Activated T-helper 1 cell treated with anti-CD3 and anti-CD28 coated beads, Interleukin-2, amount 50 U/mL, for 16 hours (primary cell): Measurements from ENCODE around the gene ELOVL7.
"Not testable (repeated sequence)": the region's sequence is repeated elsewhere in the genome, so short reads cannot be mapped to it uniquely, and the experiment has no call there.

Experiments
- DNase-seq, 2 donors: peaks; one replicate each; pipeline ENCODE4 v3.0.0-alpha.2; 2020; ENCODE audit warnings: low read depth in 1 of 2, low spot score in 1 of 2

The ELOVL7 gene

DNA sequence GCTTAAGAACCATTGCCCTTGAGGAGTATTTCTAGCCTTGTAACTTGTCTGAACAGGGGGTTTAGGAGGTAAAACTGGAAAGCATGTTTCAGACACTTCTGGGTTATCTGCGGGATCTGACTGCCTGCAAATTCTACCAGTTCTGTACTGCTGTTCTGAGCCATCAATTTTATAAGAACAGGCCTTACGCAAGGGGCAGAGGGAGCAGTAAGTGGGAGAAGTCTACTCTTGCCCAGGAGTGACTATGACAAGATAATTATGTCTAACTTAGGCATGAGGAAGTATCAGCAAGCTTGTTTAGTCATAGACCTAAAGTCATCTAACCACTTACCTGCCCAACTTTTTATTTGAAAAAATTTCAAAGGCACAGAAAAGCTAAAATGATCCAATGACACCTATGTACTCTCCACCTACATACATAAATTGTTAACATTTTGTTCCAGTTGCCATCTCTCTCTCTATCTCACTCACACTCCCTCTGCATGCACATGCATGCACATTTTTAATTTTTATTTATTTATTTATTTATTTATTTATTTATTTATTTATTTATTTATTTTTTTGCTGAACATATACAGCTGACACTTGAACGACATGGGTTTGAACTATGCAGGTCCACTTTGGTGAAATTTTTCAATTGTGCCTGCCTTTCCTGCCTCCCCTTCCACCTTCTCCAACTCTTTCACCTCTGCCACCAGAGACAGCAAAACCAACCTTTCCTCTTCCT lies 125.7 kb downstream of the ELOVL7 start:
- DNase-seq = no peak

DNA sequence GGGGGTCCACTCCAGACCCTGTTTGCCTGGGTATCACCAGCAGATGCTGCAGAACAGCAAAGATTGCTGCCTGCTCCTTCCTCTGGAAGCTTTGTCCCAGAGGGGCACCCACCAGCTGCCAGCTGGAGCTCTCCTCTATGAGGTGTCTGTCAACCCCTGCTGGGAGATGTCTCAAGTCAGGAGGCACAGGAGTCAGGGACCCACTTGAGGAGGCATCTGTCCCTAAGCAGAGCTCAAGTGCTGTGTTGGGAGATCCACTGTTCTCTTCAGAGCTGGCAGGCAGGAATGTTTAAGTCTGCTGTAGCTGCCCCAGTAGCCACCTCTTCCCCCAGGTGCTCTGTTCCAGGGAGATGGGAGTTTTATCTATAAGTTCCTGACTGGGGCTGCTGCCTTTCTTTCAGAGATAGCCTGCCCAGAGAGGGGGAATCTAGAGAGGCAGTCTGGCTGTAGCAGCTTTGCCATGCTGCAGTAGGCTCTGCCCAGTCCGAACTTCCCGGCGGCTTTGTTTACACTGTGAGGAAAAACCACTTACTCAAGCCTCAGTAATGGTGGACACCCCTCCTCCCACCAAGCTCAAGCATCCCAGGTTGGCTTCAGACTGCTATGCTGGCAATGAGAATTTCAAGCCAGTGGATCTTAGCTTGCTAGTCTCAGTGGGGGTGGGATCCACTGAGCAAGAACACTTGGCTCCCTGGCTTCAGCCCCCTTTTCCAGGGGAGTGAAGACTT lies 128.7 kb downstream of the ELOVL7 start:
- not testable (repeated sequence) for DNase-seq

DNA sequence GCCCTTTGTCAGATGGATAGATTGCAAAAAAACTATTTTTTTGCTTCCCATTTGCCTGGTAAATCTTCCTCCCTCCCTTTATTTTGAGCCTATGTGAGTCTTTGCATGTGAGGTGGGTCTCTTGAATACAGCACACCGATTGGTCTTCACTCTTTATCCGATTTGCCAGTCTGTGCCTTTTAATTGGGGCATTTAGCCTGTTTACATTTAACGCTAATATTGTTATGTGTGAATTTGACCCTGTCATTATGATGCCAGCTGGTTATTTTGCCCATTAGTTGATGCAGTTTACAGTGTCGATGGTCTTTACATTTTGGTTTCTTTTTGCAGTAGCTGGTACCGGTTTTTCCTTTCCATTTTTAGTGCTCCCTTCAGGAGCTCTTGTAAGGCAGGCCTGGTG lies 131.1 kb downstream of the ELOVL7 start:
- no peak for DNase-seq

DNA sequence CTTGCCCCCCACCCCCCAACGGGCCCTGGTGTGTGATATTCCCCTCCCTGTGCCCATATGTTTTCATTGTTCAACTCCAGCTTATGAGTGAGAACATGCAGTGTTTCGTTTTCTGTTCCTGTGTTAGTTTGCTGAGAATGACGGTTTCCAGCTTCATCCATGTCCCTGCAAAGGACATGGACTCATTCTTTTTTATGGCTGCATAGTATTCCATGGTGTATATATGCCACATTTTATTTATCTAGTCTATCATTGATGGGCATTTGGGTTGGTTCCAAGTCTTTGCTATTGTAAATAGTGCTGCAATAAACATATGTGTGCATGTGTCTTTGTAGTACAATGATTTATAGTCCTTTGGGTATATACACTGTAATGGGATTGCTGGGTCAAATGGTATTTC lies 132.2 kb downstream of the ELOVL7 start:
- not testable (repeated sequence) for DNase-seq

DNA sequence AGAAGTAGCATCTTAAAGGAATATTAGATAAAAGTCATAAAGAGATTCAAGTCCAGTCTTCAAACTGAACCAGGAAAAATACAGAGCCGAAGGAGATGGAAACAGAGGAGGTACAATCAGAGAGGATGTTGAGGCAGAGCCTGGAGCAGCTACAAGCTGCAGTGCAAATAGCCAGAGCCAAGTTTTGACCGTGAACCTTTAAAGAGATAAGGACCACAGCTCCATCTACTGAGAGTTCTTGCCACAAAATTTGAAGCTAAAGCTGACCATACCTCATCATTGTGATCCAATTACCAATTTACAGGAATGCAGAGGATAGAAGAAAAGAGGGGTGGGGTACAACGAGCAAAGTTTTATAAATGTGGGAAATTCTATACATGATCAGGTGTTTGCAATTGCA lies 133.7 kb downstream of the ELOVL7 start:
- no peak for DNase-seq

DNA sequence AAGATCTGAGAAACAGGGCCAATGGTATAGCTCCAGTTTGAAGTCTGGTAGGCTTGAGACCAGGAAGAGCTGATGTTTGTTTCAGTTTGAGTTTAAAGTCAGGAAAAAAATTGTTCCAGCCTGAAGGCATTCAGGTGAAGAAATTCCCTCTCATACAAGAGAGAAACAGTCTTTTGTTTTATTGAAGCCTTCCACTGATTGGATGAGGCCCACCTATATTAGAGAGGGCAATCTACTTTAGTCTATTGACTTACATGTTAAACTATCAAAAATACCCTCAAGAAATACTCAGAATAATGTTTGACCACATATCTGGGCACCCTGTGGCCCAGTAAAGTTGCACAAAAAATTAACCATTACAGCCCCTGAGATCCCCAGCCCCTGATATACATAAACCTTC lies 138.9 kb downstream of the ELOVL7 start:
- DNase-seq = no peak

DNA sequence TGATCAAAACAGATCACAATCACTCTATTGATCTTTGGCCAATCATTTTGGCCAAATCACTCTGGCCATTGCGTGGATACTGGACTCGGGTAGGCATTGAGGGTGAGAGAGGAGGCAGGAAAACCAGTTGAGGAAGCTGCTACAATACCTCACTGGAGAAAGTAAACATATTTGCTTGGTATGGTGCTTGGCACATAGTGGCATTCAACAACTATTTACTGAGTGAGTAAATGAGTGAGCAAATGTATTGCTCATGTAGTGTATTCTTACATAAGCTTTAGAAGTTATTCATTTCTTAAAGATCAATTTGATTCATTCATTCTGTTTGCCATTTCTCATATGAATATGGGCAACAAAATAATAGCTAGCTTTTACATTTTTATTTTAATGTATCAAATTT lies 140.1 kb downstream of the ELOVL7 start:
- no peak for DNase-seq
